Heart left ventricle (tissue), 16 donors: ENCODE measurements around the gene CHMP1A. TPM values are rescaled to one million over a fixed set of nuclear protein-coding genes. Genes with fewer than 3 reads are reported as not detected.

Experiments used
- ATAC-seq, 4 donors: fragments of 200-7000 bp; cut with Tn5 transposase; one replicate each; pipeline ENCODE4 v1.9.1; 2020 to 2022; ENCODE audit warnings: moderate library complexity in 4 of 4, mild to moderate bottlenecking in 3 of 4, moderate number of reproducible peaks in 1 of 4
- DNase-seq, 5 donors: peaks; one replicate each; pipeline ENCODE4 v3.0.0-alpha.2; 2020
- H3K27ac ChIP-seq, 12 donors: fragments of 200-600 bp; sonication (generic) in 4 of 12; one replicate each; pipeline versions ENCODE4 v1.5.0 to v1.8.0; 2016 to 2022; ENCODE audit warnings: mild to moderate bottlenecking in 2 of 12
- H3K27me3 ChIP-seq, 9 donors: fragments of 200-600 bp; sonication (generic) in 2 of 9; one replicate each; pipeline versions ENCODE4 v1.5.1 to v1.8.0; 2016 to 2022; ENCODE audit warnings: mild to moderate bottlenecking in 3 of 9
- H3K36me3 ChIP-seq, 9 donors: fragments of 200-600 bp; sonication (generic) in 2 of 9; one replicate each; pipeline versions ENCODE4 v1.5.0 to v1.8.0; 2018 to 2022; ENCODE audit warnings: mild to moderate bottlenecking in 2 of 9
- H3K4me1 ChIP-seq, 12 donors: fragments of 200-600 bp; sonication (generic) in 4 of 12; one replicate each; pipeline versions ENCODE4 v1.5.0 to v1.8.0; 2016 to 2022; ENCODE audit warnings: mild to moderate bottlenecking in 3 of 12
- H3K4me3 ChIP-seq, 12 donors: fragments of 200-600 bp; sonication (generic) in 4 of 12; one replicate each; pipeline versions ENCODE4 v1.5.0 to v1.8.0; 2017 to 2022; ENCODE audit warnings: mild to moderate bottlenecking in 9 of 12, moderate library complexity in 4 of 12
- H3K9me3 ChIP-seq, 12 donors: fragments of 200-600 bp; sonication (generic) in 4 of 12; one replicate each; pipeline versions ENCODE4 v1.5.0 to v1.8.0; 2016 to 2022; ENCODE audit warnings: mild to moderate bottlenecking in 1 of 12
- POLR2A ChIP-seq, 2 donors: fragments of 450-650 bp; IDR thresholded peaks; one replicate each; pipeline ENCODE4 v1.6.1; 2017; ENCODE audit warnings: antibody characterized with exemption in 2 of 2, mild to moderate bottlenecking in 2 of 2, moderate library complexity in 2 of 2
- WGBS, 4 donors: extraction: QIAGEN DNeasy Blood & Tissue Kit in 2 of 4; methylation state at CpG; one replicate each; pipeline versions ENCODE4 v1.1.5 to v1.1.7; 2013 to 2018; 5-methylcytosine and 5-hydroxymethylcytosine counted together
- intact Hi-C, 10 donors: fragments of 100-400 bp; cut with DNase I; formaldehyde crosslinking; loops; one replicate each; pipeline versions ENCODE4 v1.11.1 to v1.14.2; 2022
- polyA plus RNA-seq, 2 donors: library from polyadenylated mRNA; stranded (reverse); fragments of 200-250 nt; gene quantifications; one replicate each; pipeline ENCODE4 v1.2.3, GENCODE V29; 2013
- total RNA-seq, 9 donors: library from RNA; depleted of rRNA in 2 of 9; stranded (reverse); fragments of >200 nt in 2 of 9; fragmentation: NEBNext Ultra II Directional in 3 of 9; extraction: Animal tissue kit (Norgen Biotek cat#: 25700) in 3 of 9; gene quantifications; one replicate each; pipeline versions ENCODE4 v1.1.0 to v1.2.4, GENCODE V29; 2016 to 2023
- TF ChIP-seq, protein P1 (sequence below), 12 donors: fragments of 200-600 bp; sonication (generic) in 4 of 12; IDR thresholded peaks; one replicate each; pipeline versions ENCODE4 v1.5.0 to v1.8.0; 2018 to 2022; ENCODE audit warnings: antibody characterized with exemption in 12 of 12, mild to moderate bottlenecking in 5 of 12
- donor health status: ischemic (EF 13 %, LVEDD 7.1; RV severe dilation, severe dysfunction).
- donor health status: healthy with polysubstance abuse.
- donor health status: DM: no; HTN: yes; CAD: no.
- donor health status: DM: no; HTN: no; CAD: no.
- donor health status: ischemic (EF 25% LVEDD 6.9; RV normal size, moderate dysfunction).
- donor health status: ischemic (EF 25% LVEDD 5.7; RV mildly dilated, moderate dysfunction).
- donor health status: healthy.
- donor health status: DM: yes; HTN: yes; CAD: no.
- donor health status: ischemic (EF 35%, LVEDD 5.7; RV mildly dilated, moderate dysfunction).
- donor health status: nonischemic (EF 11% LVEDD 7.7; RV severe dilation, severe dysfunction).
- donor health status: DM: yes; HTN: yes; CAD: no.
- donor health status: PGD.
- donor health status: ischemic (EF 29% LVEDD 5.4; RV normal size, mild dysfunction).
- donor health status: nonischemic (EF 23%, LVEDD 6.1; RV moderate dilation, normal function).

Gene CHMP1A
- total and polyA plus RNA-seq, 11 donors = 29.3 to 86.3 (median 44.6) TPM

DNA sequence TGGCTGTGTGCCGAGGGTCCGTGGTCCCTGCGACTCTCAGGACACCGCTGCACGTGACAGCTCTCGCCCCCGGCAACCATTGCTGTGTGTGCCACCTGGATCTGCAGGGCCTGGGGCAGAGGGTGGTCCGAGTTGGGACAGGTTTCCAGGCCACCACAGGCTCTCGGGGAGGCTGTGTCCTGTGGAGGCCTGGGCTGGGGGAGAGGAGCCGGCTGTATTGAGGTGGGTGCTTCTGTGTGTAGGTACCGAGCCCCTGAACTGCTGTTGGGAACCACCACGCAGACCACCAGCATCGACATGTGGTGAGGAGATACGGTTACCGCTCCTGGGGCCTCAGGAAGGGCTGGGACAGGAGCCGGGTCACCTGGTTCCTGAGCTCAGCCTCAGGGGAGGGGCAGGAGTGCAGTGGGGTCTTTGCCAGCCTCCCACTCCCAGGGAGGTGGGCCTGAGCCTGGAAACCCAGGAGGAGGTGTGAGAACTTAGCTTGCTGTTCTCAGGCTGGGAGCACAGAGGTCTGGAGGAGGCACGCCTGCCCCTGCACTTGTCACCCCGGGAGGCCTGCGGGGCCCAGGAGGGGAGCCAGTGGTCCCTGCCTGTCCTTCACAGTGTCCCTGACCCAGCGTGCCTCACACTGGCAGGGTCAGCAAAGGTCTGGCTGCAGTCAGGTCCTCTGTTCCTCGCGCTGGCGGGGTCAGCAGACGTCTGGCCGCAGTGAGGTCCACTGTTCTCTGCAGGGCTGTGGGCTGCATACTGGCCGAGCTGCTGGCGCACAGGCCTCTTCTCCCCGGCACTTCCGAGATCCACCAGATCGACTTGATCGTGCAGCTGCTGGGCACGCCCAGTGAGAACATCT, 36.6 kb upstream of the CHMP1A start:
- no peak overlapping the region for H3K4me3 ChIP-seq
- no peak for ATAC-seq
- no peaks in the 10 kb centered on the region for H3K9me3 ChIP-seq
- H3K4me1 ChIP-seq = peaks cover 0 to 8% (median 0%) of the 10 kb centered on the region in 12 donors
- TF ChIP-seq POLR2A (IDR thresholded peaks at IDR 0.05) = no peak
- TF ChIP-seq, protein P1, sequence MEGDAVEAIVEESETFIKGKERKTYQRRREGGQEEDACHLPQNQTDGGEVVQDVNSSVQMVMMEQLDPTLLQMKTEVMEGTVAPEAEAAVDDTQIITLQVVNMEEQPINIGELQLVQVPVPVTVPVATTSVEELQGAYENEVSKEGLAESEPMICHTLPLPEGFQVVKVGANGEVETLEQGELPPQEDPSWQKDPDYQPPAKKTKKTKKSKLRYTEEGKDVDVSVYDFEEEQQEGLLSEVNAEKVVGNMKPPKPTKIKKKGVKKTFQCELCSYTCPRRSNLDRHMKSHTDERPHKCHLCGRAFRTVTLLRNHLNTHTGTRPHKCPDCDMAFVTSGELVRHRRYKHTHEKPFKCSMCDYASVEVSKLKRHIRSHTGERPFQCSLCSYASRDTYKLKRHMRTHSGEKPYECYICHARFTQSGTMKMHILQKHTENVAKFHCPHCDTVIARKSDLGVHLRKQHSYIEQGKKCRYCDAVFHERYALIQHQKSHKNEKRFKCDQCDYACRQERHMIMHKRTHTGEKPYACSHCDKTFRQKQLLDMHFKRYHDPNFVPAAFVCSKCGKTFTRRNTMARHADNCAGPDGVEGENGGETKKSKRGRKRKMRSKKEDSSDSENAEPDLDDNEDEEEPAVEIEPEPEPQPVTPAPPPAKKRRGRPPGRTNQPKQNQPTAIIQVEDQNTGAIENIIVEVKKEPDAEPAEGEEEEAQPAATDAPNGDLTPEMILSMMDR (IDR thresholded peaks at IDR 0.05) = no peak
- no peak overlapping the region for H3K27ac ChIP-seq
- no peaks in the 10 kb centered on the region for H3K27me3 ChIP-seq
- intact Hi-C loops = no loop called here
- 86 to 91% (median 89%) methylated on average over 20 to 32 of the region's 32 CpGs for WGBS, 4 donors
- DNase-seq = no peak
- peaks cover 0 to 62% (median 43%) of the 10 kb centered on the region in 9 donors for H3K36me3 ChIP-seq

DNA sequence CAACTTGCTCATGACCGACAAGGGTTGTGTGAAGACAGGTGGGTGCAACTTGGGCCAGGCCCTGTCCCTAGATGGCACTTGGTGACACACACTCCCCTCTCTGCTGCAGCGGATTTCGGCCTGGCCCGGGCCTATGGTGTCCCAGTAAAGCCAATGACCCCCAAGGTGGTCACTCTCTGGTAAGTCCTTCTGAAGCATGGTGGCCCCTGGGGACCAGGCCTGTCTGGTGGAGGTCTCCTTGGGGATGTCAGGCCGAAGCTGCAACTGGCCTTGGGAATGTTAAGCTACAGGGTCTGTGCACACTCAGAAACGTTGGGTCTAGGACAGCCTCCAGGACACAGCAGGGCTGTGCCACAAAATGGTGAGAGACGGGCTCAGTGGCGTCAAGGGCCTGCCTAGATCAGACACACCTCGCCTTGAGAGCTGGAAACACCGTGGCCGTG, 35.8 kb upstream of the CHMP1A start:
- TF ChIP-seq, protein P1 (IDR thresholded peaks at IDR 0.05) = no peak
- TF ChIP-seq POLR2A (IDR thresholded peaks at IDR 0.05) = no peak
- peaks cover 0 to 8% (median 0%) of the 10 kb centered on the region in 12 donors for H3K4me1 ChIP-seq
- H3K27me3 ChIP-seq = no peaks in the 10 kb centered on the region
- no peak overlapping the region for H3K4me3 ChIP-seq
- no peak for DNase-seq
- H3K36me3 ChIP-seq = peaks cover 0 to 64% (median 43%) of the 10 kb centered on the region in 9 donors
- WGBS, 4 donors = 90 to 96% (median 93%) methylated on average over 8 to 11 of the region's 11 CpGs
- intact Hi-C loops = no loop called here
- H3K27ac ChIP-seq = no peak overlapping the region
- H3K9me3 ChIP-seq = no peaks in the 10 kb centered on the region
- ATAC-seq = no peak

DNA sequence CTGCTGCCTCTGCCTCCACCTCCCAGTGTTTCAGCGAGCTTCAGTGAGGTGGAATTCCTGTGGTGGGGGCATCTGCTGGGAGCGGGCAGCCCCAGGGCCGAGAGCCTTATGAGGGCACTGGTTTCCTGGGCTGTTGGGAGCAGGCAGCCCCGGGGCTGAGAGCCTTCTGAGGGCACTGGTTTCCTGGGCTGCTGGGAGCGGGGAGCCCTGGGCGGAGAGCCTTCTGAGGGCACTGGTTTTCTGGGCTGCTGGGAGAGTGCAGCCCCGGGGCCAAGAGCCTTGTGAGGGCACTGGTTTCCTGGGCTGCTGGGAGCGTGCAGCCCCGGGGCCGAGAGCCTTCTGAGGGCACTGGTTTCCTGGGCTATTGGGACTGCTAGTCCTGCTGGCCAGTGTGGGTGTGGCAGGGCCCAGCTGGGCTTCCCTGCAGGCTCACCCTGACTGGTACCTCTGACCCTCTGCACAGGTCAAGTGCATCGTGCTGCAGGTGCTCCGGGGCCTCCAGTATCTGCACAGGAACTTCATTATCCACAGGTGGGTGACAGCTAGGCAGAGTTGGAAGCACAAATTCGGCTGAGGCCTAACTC, 34.6 kb upstream of the CHMP1A start:
- no peak for ATAC-seq
- H3K9me3 ChIP-seq = no peaks in the 10 kb centered on the region
- TF ChIP-seq, protein P1 (IDR thresholded peaks at IDR 0.05) = no peak
- no peak for TF ChIP-seq POLR2A (IDR thresholded peaks at IDR 0.05)
- intact Hi-C loops = no loop called here
- DNase-seq = no peak
- no peak overlapping the region for H3K27ac ChIP-seq
- H3K36me3 ChIP-seq = peaks cover 0 to 56% (median 43%) of the 10 kb centered on the region in 9 donors
- H3K4me3 ChIP-seq = no peak overlapping the region
- 89 to 100% (median 93%) methylated on average over 7 to 13 of the region's 13 CpGs for WGBS, 4 donors
- no peaks in the 10 kb centered on the region for H3K27me3 ChIP-seq
- peaks cover 0 to 16% (median 6%) of the 10 kb centered on the region in 12 donors for H3K4me1 ChIP-seq
